Measurements from ENCODE around the gene PLA2G4D. TPM values are rescaled to one million over a fixed set of nuclear protein-coding genes. Genes with fewer than 3 reads are reported as not detected.

PLA2G4D gene
- total and polyA plus RNA-seq, 10 of the 15 experiments (the other 5 are each of a cell fraction or from before 2014, with no cell fraction given), result 0.03 TPM; not detected in 9

DNA sequence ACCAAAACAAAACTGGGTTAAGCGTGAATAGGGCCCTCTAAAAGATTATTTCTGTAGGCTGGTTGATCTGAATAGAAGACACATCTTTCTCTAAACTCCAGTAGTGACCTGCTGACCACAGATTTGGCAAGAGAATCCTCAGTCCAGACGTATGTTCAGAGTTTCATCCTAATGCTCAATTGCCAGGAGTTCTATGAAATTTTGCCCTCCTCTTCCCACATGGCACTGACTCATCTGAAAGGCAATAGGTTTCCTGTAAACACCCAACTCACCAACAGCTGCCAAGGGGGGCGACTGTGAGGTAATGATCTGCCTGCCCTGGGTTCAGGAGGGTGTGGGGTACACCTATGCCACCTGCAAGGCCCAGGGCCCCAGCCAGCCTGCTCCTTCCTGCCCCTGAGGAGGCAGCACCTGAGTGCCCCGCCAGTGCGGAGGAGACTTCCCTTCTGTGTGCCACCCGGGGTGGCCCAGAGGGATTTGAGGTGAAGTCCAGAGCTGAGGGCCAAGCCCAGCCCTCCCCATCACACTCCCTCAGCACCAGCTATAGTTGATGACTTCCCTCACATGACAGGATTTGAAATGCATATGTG is 8.4 kb upstream of the PLA2G4D start:
- Histone ChIP-seq H3K9ac (ENCODE audit: control insufficient read depth, insufficient read depth, low read length) (no peak overlapping the region), H3K4me1 (ENCODE audit: control insufficient read depth, insufficient read depth, low read length) (no peaks in the 10 kb centered on the region; the same call in none of the 2 replicates), H3K4me3 (no peak overlapping the region), H4K20me1 (ENCODE audit: control insufficient read depth, insufficient read depth) (no peaks in the 10 kb centered on the region), H2AFZ (ENCODE audit: control insufficient read depth, low read depth, low read length) (no peak overlapping the region), H3K27ac (ENCODE audit: control insufficient read depth, insufficient read depth) (no peak overlapping the region), H3K36me3 (ENCODE audit: control insufficient read depth in 2 of 2, insufficient read depth in 2 of 2, low read length in 1 of 2) (no peaks in the 10 kb centered on the region), H3K9me3 (replicated peaks; ENCODE audit: control insufficient read depth, insufficient read depth, low read length) (no peaks in the 10 kb centered on the region; the same call in 2 of the 3 replicates), H3K27me3 (replicated peaks in 1 of 2; ENCODE audit: control insufficient read depth in 2 of 2, insufficient read depth in 2 of 2, low read length in 1 of 2) (no peaks in the 10 kb centered on the region; a peak in 1 of 4 replicates), H3K79me2 (ENCODE audit: control insufficient read depth, insufficient read depth, low read length) (no peaks in the 10 kb centered on the region), H3K4me2 (ENCODE audit: control insufficient read depth, insufficient read depth) (no peak overlapping the region)
- ChIA-PET SMC1A (ENCODE audit: uncharacterized antibody, unreplicated experiment) (interaction anchor here (0.7 kb wide), 1 partner anchor 32 kb away, joined by 3 read pairs; no protein-coding TSS in a partner anchor), CTCF (no interaction called here), RAD21 (ENCODE audit: unreplicated experiment) (no interaction called here), POLR2A (no interaction called here)
- WGBS (ENCODE audit: insufficient coverage, insufficient replicate concordance, low lambda C conversion rate, missing lambda C conversion rate), result 45% methylated on average over 6 of the region's 6 CpGs
- no TSS peak for BruUV-seq (replicated peaks)
- in situ Hi-C loops (cut with MboI) (no loop called here), intact Hi-C loops (cut with micrococcal nuclease; ENCODE audit: unreplicated experiment) (no loop called here)
- ATAC-seq, result no peak
- FAIRE-seq, result no peak
- TF ChIP-seq MXI1 (IDR thresholded peaks at IDR 0.05; ENCODE audit: low read depth, low read length) (no peak), CHD2 (IDR thresholded peaks at IDR 0.05; ENCODE audit: borderline replicate concordance, low read depth, low read length) (no peak), CBX5 (IDR thresholded peaks at IDR 0.05; ENCODE audit: low read depth) (no peak), BCL11A (IDR thresholded peaks at IDR 0.05; ENCODE audit: low read depth, low read length) (no peak), POLR2AphosphoS5 (IDR thresholded peaks at IDR 0.05; ENCODE audit: low read length) (no peak), ZNF274 (IDR thresholded peaks at IDR 0.05; ENCODE audit: insufficient read depth, insufficient read length) (no peak), SMAD1 (IDR thresholded peaks at IDR 0.05; ENCODE audit: low read depth, partially characterized antibody) (no peak), CHD4 (IDR thresholded peaks at IDR 0.05) (no peak), SIN3A (IDR thresholded peaks at IDR 0.05; ENCODE audit: low read depth, low read length) (no peak), ASH2L (IDR thresholded peaks at IDR 0.05; ENCODE audit: borderline replicate concordance, low read depth) (no peak), CREB1 (IDR thresholded peaks at IDR 0.05; ENCODE audit: low read depth) (no peak), STAT1 (conservative IDR thresholded peaks at IDR 0.05) (no peak)
- TF ChIP-seq, protein P1, sequence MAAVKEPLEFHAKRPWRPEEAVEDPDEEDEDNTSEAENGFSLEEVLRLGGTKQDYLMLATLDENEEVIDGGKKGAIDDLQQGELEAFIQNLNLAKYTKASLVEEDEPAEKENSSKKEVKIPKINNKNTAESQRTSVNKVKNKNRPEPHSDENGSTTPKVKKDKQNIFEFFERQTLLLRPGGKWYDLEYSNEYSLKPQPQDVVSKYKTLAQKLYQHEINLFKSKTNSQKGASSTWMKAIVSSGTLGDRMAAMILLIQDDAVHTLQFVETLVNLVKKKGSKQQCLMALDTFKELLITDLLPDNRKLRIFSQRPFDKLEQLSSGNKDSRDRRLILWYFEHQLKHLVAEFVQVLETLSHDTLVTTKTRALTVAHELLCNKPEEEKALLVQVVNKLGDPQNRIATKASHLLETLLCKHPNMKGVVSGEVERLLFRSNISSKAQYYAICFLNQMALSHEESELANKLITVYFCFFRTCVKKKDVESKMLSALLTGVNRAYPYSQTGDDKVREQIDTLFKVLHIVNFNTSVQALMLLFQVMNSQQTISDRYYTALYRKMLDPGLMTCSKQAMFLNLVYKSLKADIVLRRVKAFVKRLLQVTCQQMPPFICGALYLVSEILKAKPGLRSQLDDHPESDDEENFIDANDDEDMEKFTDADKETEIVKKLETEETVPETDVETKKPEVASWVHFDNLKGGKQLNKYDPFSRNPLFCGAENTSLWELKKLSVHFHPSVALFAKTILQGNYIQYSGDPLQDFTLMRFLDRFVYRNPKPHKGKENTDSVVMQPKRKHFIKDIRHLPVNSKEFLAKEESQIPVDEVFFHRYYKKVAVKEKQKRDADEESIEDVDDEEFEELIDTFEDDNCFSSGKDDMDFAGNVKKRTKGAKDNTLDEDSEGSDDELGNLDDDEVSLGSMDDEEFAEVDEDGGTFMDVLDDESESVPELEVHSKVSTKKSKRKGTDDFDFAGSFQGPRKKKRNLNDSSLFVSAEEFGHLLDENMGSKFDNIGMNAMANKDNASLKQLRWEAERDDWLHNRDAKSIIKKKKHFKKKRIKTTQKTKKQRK (IDR thresholded peaks at IDR 0.05; ENCODE audit: low read depth, low read length), result no peak
- TF ChIP-seq, protein P2, sequence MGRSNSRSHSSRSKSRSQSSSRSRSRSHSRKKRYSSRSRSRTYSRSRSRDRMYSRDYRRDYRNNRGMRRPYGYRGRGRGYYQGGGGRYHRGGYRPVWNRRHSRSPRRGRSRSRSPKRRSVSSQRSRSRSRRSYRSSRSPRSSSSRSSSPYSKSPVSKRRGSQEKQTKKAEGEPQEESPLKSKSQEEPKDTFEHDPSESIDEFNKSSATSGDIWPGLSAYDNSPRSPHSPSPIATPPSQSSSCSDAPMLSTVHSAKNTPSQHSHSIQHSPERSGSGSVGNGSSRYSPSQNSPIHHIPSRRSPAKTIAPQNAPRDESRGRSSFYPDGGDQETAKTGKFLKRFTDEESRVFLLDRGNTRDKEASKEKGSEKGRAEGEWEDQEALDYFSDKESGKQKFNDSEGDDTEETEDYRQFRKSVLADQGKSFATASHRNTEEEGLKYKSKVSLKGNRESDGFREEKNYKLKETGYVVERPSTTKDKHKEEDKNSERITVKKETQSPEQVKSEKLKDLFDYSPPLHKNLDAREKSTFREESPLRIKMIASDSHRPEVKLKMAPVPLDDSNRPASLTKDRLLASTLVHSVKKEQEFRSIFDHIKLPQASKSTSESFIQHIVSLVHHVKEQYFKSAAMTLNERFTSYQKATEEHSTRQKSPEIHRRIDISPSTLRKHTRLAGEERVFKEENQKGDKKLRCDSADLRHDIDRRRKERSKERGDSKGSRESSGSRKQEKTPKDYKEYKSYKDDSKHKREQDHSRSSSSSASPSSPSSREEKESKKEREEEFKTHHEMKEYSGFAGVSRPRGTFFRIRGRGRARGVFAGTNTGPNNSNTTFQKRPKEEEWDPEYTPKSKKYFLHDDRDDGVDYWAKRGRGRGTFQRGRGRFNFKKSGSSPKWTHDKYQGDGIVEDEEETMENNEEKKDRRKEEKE (IDR thresholded peaks at IDR 0.05), result no peak
- TF ChIP-seq, protein P3, sequence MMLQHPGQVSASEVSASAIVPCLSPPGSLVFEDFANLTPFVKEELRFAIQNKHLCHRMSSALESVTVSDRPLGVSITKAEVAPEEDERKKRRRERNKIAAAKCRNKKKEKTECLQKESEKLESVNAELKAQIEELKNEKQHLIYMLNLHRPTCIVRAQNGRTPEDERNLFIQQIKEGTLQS (IDR thresholded peaks at IDR 0.05; ENCODE audit: borderline replicate concordance, extremely low read depth, low read depth, low read length), result no peak
- no peak for DNase-seq (ENCODE audit: low read depth, low spot score)

Measured in GM12878 (cell line).